ENCODE data around the gene CHTF18. TPM values are rescaled to one million over a fixed set of nuclear protein-coding genes. Genes with fewer than 3 reads are reported as not detected.
"Not testable (repeated sequence)": the region's sequence is repeated elsewhere in the genome, so short reads cannot be mapped to it uniquely, and the experiment has no call there.

CHTF18 gene
- total RNA-seq, 2 experiments from 2014 or later, result 125 to 139 TPM

DNA sequence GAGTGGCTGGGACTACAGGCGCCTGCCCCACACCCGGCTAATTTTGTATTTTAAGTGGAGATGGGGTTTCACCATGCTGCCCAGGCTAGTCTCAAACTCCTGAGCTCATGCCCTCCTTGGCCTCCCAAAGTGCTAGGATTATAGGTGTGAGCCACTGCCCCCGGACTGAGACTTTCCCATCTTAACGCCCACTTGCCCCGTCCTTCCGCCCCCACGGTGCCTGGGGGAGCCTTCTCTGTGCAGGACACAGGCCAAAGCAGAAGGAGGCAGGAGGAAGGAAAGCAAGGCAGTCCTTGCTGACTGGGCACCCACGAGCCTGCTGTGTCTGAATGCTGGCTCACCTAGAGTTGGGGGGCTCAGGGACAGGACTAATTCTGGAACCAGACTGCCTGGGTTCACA is 29.7 kb downstream of the CHTF18 start:
- H3K4me3 Mint-ChIP-seq, result no peak overlapping the region
- H3K27me3 Mint-ChIP-seq, result peaks cover 8% of the 10 kb centered on the region
- no peak overlapping the region for H3K27ac Mint-ChIP-seq
- H3K36me3 Mint-ChIP-seq, result no peaks in the 10 kb centered on the region
- ATAC-seq (no peak), DNase-seq (no peak)
- H3K9me3 Mint-ChIP-seq (ENCODE audit: low read depth), result no peaks in the 10 kb centered on the region
- peaks cover 12% of the 10 kb centered on the region for H3K4me1 Mint-ChIP-seq
- CTCF ChIA-PET, result no interaction called here

DNA sequence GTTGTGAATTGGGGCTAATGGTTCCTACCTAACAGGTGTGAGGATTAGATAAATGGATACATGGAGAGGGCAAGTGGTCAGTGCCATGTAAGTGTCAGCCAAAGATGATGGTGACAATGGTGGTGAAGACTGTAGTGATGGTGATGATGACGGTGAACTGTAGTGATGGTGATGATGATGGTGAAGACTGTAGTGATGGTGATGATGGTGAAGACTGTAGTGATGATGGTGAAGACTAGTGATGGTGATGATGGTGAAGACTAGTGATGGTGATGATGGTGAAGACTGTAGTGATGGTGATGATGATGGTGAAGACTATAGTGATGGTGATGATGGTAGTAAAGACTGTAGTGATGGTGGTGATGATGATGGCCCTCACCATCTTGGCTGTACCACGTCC is 30.2 kb downstream of the CHTF18 start:
- no peaks in the 10 kb centered on the region for H3K9me3 Mint-ChIP-seq (ENCODE audit: low read depth)
- CTCF ChIA-PET, result interaction anchor here (1.2 kb wide), 1 partner anchor 106 kb away, joined by 3 read pairs; no protein-coding TSS in a partner anchor
- no peak for DNase-seq
- H3K27me3 Mint-ChIP-seq, result peaks cover 8% of the 10 kb centered on the region
- peaks cover 12% of the 10 kb centered on the region for H3K4me1 Mint-ChIP-seq
- ATAC-seq, result no peak
- no peaks in the 10 kb centered on the region for H3K36me3 Mint-ChIP-seq
- no peak overlapping the region for H3K27ac Mint-ChIP-seq
- H3K4me3 Mint-ChIP-seq, result no peak overlapping the region

DNA sequence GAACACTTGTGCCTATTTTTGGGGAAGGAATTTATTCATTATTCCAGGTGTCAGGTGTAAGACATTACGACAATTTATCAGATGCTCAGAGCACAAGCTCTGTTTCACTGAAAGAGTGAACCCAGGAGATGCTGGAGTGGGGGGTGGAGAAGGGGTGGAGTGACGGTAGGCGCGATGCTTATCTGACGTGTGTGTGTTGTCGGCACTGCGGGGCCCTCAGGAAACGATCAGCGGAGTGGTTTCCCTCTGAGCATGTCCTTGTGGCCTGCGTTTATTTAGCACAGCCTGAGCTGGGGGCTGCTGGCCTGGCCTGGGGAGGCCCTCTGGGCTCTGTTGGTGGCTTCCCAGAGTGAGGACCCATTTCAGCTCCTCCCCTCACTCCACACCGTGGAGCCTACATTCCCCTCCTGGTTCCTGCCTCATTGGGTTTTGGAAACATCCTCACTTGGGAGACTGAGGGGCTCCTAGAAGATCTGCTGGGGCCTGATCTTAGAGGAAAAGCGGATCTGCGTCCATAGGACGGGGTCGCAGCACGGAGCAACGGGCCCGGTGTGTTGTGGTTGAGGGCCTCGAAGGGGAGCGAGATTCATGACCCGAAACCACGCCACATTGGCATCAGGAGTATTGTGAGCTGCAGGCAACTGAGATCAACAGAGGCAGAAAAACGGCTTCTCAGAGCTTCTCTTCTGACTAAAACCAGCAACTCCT is 31.1 kb downstream of the CHTF18 start:
- Mint-ChIP-seq H3K9me3 (ENCODE audit: low read depth) (no peaks in the 10 kb centered on the region), H3K4me3 (no peak overlapping the region), H3K27ac (peak overlapping the region; percentile 68), H3K27me3 (peaks cover 3% of the 10 kb centered on the region), H3K4me1 (peaks cover 12% of the 10 kb centered on the region), H3K36me3 (no peaks in the 10 kb centered on the region)
- CTCF ChIA-PET, result interaction anchor here (1.2 kb wide), 1 partner anchor 107 kb away, joined by 3 read pairs; no protein-coding TSS in a partner anchor
- ATAC-seq, result peak; percentile 81
- DNase-seq, result peak; percentile 67

DNA sequence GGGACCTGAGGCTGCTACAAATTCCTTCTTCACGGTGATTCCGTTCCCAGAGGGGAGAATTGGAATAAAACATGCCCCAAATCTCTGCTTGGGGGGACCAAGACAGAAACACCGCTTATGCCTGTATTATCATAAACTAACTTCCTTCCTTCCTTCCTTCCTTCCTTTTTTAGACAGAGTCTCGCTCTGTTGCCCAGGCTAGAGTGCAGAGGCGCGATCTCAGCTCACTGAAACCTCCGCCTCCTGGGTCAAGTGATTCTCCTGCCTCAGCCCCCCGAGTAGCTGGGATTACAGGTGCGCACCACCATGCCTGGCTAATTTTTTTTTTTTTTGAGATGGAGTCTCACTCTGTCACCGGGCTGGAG is 31.6 kb downstream of the CHTF18 start:
- CTCF ChIA-PET, result interaction anchor here (1.2 kb wide), 1 partner anchor 107 kb away, joined by 3 read pairs; no protein-coding TSS in a partner anchor
- ATAC-seq; H3K27me3 Mint-ChIP-seq; H3K4me3 Mint-ChIP-seq; H3K27ac Mint-ChIP-seq; DNase-seq; H3K36me3 Mint-ChIP-seq; H3K9me3 Mint-ChIP-seq (ENCODE audit: low read depth): not testable (repeated sequence)
- H3K4me1 Mint-ChIP-seq, result peaks cover 12% of the 10 kb centered on the region

DNA sequence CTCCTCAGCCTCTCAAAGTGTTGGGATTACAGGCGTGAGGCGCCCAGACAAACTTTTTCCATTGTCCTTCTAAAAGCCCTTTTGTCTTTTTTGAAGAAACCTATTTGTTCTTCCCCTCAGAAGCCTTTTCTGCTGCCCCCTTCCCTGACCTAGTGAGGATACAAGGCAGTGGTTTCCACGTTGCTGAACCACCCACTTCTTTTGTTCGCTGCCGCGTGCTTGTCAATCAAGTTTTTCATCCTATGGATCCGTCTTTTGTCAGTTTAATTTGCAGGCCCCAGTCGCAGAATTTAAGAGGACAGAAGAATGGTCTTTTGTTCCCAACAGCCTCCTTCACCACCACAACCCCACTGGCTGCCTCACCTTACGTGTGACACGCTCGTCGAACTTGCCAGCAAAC is 32.3 kb downstream of the CHTF18 start:
- no peak overlapping the region for H3K4me3 Mint-ChIP-seq
- CTCF ChIA-PET, result no interaction called here
- no peak for ATAC-seq

DNA sequence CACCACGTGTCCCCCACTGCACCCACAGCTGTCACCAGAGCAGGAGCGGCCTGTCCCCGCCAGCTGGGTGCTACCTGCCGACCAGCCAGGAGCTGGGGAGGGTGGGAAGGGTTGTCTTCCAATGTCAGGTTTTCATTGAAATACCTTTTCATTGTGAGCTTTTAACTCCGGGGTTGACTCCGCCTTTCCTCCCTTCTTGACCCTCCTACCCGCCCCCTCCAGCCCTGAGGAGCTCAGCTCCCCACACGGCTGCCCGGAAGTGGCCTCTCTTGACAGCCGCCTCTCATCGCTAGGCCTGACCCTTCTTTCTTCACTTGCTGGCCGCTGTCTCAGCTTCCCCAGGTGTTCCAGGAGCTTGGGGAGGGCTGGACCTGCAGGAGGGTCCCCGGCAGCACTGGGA is 33.3 kb downstream of the CHTF18 start:
- Mint-ChIP-seq H3K4me3 (no peak overlapping the region), H3K4me1 (peaks cover 12% of the 10 kb centered on the region), H3K27ac (no peak overlapping the region), H3K9me3 (ENCODE audit: low read depth) (no peaks in the 10 kb centered on the region), H3K27me3 (no peaks in the 10 kb centered on the region), H3K36me3 (no peaks in the 10 kb centered on the region)
- ATAC-seq, result no peak
- CTCF ChIA-PET, result no interaction called here
- DNase-seq, result no peak

More for the DNA sequence above, 32.3 kb downstream of the CHTF18 start:
- H3K27me3 Mint-ChIP-seq, result no peaks in the 10 kb centered on the region
- peaks cover 12% of the 10 kb centered on the region for H3K4me1 Mint-ChIP-seq
- no peaks in the 10 kb centered on the region for H3K9me3 Mint-ChIP-seq (ENCODE audit: low read depth)
- H3K36me3 Mint-ChIP-seq, result no peaks in the 10 kb centered on the region
- no peak for DNase-seq
- H3K27ac Mint-ChIP-seq, result no peak overlapping the region

DNA sequence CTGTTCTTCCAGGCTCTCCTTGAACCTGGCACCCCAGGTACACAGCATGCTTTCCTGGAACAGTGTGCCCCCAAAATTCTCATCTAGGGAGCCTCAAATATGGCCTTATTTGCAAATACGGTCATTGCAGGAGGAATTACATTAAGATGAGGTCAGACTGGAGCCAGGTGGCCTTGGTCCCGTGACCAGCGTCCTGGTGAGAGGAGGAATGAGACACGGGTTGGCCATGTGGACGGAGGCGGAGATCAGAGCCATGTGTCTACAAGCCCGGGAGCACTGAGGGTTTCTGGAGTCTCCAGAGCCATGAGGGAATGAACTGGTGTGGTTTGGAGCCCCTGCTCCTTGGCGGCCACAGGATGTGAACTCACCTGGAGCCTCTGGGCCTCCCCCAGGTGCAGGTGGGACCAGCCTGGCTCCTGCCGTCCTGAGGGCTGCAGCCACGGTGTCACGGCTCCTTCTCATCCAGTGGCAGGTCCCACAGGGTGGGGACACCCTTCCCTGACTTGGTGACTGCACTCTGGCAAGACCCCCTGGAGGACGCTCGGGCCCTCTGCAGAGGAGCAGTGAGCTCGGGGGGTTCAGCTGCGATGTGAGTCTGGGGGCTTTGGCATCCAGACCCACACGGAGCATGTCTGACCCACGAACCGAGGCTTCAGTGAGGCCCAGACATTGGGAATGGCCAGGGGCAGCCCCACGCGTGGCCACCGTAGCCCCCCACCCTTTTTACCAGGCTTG is 33.9 kb downstream of the CHTF18 start:
- Mint-ChIP-seq H3K4me3 (no peak overlapping the region), H3K27me3 (no peaks in the 10 kb centered on the region), H3K4me1 (peaks cover 12% of the 10 kb centered on the region), H3K27ac (no peak overlapping the region), H3K36me3 (no peaks in the 10 kb centered on the region), H3K9me3 (ENCODE audit: low read depth) (no peaks in the 10 kb centered on the region)
- CTCF ChIA-PET, result no interaction called here
- DNase-seq, result no peak
- ATAC-seq, result no peak

DNA sequence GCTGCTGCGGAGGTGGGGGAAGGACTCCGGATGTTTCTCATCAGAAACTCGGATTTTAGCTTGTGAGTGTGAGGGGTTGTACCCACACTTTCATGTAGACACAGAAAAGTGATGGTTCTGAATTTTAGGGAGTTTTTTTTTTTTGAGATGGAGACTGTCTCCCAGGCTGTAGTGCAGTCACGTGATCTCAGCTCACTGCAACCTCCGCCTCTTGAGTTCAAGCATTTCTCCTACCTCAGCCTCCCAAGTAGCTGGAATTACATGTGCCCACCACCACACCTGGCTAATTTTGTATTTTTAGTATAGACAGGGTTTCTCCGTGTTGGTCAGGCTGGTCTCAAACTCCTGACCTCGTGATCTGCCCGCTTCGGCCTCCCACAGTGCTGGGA is 34.5 kb downstream of the CHTF18 start:
- H3K9me3 Mint-ChIP-seq (ENCODE audit: low read depth), result no peaks in the 10 kb centered on the region
- ATAC-seq, result no peak

DNA sequence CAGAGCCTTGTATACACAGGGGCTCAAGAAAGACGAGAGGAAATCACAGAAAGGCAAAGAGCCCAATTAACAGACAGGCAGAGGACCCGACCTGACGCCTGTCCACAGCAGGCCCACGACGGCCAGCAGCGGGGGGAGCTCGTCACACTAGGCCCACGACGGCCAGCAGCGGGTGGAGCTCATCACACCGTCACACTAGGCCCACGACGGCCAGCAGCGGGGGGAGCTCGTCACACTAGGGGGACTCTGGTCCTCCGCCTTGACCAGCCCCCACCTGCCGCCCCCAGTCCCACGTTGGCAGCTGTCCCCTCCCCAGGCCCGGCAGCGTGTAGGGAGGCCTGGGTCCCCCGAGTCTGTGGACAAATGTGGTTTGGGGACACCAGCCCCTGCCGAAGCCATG is 35.8 kb downstream of the CHTF18 start:
- CTCF ChIA-PET, result no interaction called here
- H3K4me3 Mint-ChIP-seq, result no peak overlapping the region
- no peak for ATAC-seq
- DNase-seq, result no peak
- no peaks in the 10 kb centered on the region for H3K36me3 Mint-ChIP-seq
- H3K9me3 Mint-ChIP-seq (ENCODE audit: low read depth), result no peaks in the 10 kb centered on the region
- H3K27ac Mint-ChIP-seq, result no peak overlapping the region
- peaks cover 11% of the 10 kb centered on the region for H3K4me1 Mint-ChIP-seq
- H3K27me3 Mint-ChIP-seq, result no peaks in the 10 kb centered on the region

More for the DNA sequence above, 34.5 kb downstream of the CHTF18 start:
- Mint-ChIP-seq H3K4me3 (no peak overlapping the region), H3K36me3 (no peaks in the 10 kb centered on the region), H3K4me1 (peaks cover 12% of the 10 kb centered on the region), H3K27me3 (no peaks in the 10 kb centered on the region), H3K27ac (no peak overlapping the region)
- no peak for DNase-seq
- CTCF ChIA-PET, result no interaction called here

DNA sequence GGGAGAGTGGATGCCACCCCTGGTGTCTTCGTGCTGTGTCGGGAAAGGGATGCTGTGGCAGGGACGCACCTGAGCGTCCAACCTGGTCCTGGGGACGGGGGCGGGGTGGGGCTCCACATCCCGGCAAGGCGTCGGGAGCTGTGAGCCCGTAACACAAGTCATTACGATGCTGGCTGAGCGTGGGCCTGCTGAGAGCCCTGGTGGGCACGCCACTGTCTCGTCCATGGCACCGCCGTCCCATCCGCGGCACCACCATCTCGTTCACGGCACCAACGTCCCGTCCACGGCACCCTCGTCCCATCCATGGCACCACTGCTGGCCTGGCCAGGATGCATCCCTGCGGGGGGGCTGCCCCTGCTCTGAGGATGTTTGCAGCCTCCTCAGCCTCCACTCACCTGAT is 36.2 kb downstream of the CHTF18 start:
- Mint-ChIP-seq H3K36me3 (no peaks in the 10 kb centered on the region), H3K27me3 (no peaks in the 10 kb centered on the region), H3K27ac (no peak overlapping the region), H3K4me1 (peaks cover 8% of the 10 kb centered on the region), H3K9me3 (ENCODE audit: low read depth) (no peaks in the 10 kb centered on the region), H3K4me3 (no peak overlapping the region)
- CTCF ChIA-PET, result no interaction called here
- ATAC-seq (no peak), DNase-seq (no peak)

DNA sequence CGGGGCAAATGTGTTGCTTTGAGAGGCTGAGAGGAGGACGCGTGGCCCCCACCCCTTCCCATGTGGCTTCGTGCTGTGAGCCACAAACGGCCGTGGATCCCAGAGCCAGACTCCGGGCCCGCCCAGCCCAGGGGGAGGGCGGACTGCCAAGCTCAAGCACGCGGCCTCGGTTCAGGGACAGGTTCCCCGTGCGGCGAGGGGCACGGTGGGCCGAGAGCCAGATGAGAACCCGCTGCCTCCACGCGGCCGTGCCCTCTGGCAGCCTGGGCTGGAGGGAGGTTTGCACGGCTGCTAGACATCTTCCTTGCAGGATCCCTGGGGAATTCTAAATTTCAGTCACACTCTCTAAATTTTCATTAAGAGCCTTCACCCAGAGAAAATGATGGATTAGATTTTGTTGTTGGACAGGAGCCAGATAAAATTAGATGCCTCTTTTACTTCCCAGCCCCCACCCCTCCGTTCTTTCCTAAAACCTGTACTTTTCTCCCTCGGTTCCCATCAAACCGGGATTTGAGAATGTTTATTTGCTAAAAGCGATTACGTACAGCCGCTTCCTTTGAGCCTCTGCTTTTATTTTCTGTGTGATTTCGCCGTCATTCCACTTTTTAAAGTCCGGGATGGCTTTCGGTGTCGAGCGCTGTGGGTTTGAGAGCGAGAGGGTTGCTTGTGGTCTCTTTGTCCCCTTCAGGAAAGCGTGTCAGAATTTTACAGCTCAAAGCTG is 37.1 kb downstream of the CHTF18 start:
- Mint-ChIP-seq H3K36me3 (no peaks in the 10 kb centered on the region), H3K27ac (no peak overlapping the region), H3K4me1 (peaks cover 5% of the 10 kb centered on the region), H3K27me3 (no peaks in the 10 kb centered on the region), H3K9me3 (ENCODE audit: low read depth) (no peaks in the 10 kb centered on the region), H3K4me3 (no peak overlapping the region)
- no peak for DNase-seq
- ATAC-seq, result no peak
- CTCF ChIA-PET, result no interaction called here

DNA sequence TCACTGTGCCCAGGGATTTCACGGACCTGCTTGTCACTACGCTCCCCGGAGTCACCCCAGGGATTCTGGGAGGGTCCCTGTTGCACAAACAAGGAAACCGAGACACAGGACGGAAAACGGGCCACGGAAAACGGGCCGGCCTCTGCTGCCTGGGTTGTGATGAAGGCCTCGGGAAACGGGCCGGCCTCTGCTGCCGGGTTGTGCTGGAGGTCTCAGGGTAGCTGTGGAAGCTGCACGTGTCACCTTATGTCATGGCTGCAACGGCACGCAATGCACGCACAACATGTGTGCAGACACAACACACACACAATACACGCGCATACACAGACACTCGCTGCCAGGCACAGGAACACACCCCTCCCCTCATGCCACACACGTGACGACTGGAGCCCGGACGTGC is 39.1 kb downstream of the CHTF18 start:
- Mint-ChIP-seq H3K36me3 (no peaks in the 10 kb centered on the region), H3K4me1 (peaks cover 2% of the 10 kb centered on the region), H3K27ac (no peak overlapping the region), H3K9me3 (ENCODE audit: low read depth) (no peaks in the 10 kb centered on the region), H3K4me3 (no peak overlapping the region), H3K27me3 (no peaks in the 10 kb centered on the region)
- CTCF ChIA-PET, result no interaction called here
- DNase-seq (no peak), ATAC-seq (no peak)

DNA sequence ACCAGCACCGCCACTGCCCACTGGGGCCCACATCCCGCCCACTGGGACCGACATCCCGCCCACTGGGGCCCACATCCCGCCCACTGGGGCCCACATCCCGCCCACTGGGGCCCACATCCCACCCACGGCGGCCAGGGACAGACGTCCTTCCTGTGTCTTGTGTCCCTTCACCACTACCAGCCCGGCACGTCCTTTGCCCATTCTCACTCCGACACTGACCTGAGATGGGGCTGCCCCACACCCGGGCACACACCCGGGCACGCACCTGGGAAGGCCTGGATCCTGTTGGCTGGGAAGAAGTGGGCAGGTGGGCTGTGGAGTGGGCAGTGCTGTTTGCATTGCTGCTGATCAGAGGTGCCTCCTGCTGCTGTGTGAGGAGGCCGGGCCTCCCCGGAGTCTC is 40.5 kb downstream of the CHTF18 start:
- Mint-ChIP-seq H3K9me3 (ENCODE audit: low read depth) (no peaks in the 10 kb centered on the region), H3K27me3 (no peaks in the 10 kb centered on the region), H3K4me1 (peaks cover 2% of the 10 kb centered on the region), H3K4me3 (no peak overlapping the region), H3K36me3 (no peaks in the 10 kb centered on the region), H3K27ac (no peak overlapping the region)
- CTCF ChIA-PET, result no interaction called here
- ATAC-seq, result no peak
- no peak for DNase-seq
